Keratinocyte (primary cell): ENCODE measurements around the gene DGCR8.

ENCODE experiments used
- EZH2 ChIP-seq: IDR thresholded peaks from one replicate; pipeline ENCODE4 v1.6.1; 2012; ENCODE audit warnings: inconsistent platforms, mild to moderate bottlenecking, low read length, moderate library complexity
- TF ChIP-seq, protein P1 (sequence below), 3 experiments: IDR thresholded peaks in 1 of 3; conservative IDR thresholded peaks in 1 of 3; optimal IDR thresholded peaks in 1 of 3; 2 replicates in 2 of 3; 3 replicates in 1 of 3; pipeline versions ENCODE3 to v1.5.1; 2011; ENCODE audit warnings: low read length in 3 of 3, mild to moderate bottlenecking in 3 of 3, moderate library complexity in 2 of 3, control low read depth in 1 of 3, inconsistent platforms in 1 of 3; ENCODE audit not compliant: insufficient read depth in 2 of 3; ENCODE audit errors: extremely low read depth in 1 of 3

DNA sequence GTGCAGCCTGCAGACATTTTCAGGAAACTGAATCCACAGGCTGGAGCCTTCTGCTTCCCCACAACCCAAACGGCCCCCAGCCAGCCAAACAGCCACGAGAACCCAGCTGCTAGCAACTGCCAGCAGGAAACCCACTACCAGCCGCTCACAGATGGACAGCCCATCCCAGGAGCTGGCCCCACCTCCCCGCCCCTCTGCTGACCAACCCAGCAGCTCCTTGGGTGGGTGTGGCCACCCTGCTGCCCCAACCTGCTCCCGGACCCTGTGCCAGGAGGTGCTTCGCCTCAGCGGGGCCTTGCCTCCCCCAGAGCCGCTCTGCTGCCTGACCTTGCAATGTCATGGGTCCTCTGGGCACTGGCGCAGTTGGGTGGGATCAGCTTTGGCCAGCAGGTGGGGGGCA, 79.0 kb downstream of the DGCR8 start:
- TF ChIP-seq, protein P1, sequence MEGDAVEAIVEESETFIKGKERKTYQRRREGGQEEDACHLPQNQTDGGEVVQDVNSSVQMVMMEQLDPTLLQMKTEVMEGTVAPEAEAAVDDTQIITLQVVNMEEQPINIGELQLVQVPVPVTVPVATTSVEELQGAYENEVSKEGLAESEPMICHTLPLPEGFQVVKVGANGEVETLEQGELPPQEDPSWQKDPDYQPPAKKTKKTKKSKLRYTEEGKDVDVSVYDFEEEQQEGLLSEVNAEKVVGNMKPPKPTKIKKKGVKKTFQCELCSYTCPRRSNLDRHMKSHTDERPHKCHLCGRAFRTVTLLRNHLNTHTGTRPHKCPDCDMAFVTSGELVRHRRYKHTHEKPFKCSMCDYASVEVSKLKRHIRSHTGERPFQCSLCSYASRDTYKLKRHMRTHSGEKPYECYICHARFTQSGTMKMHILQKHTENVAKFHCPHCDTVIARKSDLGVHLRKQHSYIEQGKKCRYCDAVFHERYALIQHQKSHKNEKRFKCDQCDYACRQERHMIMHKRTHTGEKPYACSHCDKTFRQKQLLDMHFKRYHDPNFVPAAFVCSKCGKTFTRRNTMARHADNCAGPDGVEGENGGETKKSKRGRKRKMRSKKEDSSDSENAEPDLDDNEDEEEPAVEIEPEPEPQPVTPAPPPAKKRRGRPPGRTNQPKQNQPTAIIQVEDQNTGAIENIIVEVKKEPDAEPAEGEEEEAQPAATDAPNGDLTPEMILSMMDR (optimal IDR thresholded peaks at IDR 0.05 in 1 of 3, IDR thresholded peaks at IDR 0.05 in 1 of 3, conservative IDR thresholded peaks at IDR 0.05 in 1 of 3; ENCODE audit: extremely low read depth in 1 of 3, insufficient read depth in 2 of 3, low read length in 3 of 3), result no peak
- no peak for TF ChIP-seq EZH2
